HL-60 (cell line): Measurements from ENCODE around the gene LHFPL6.

Experiments
- CTCF ChIP-seq: IDR thresholded peaks from one replicate; pipeline ENCODE4 v1.5.1; 2011; ENCODE audit warnings: low read length, control low read depth, inconsistent platforms; ENCODE audit not compliant: insufficient read depth
- POLR2AphosphoS5 ChIP-seq: IDR thresholded peaks from 2 replicates; pipeline ENCODE4 v1.6.1; 2012; ENCODE audit warnings: low read depth
- REST ChIP-seq: IDR thresholded peaks from 2 replicates; pipeline ENCODE4 v1.6.1; 2012; ENCODE audit warnings: low read depth; ENCODE audit not compliant: insufficient replicate concordance

- TF ChIP-seq POLR2AphosphoS5 (no peak), CTCF (no peak), REST (no peak)
These were observed 292.0 kb downstream of the LHFPL6 start for GRCh38 chr13:39310961-39311360.
